ENCODE measurements around the gene ABI2. TPM values are rescaled to one million over a fixed set of nuclear protein-coding genes. Genes with fewer than 3 reads are reported as not detected.
"Not testable (repeated sequence)": the region's sequence is repeated elsewhere in the genome, so short reads cannot be mapped to it uniquely, and the experiment has no call there.

Gene ABI2
- polyA plus RNA-seq, 1 experiment = 42.5 TPM

DNA sequence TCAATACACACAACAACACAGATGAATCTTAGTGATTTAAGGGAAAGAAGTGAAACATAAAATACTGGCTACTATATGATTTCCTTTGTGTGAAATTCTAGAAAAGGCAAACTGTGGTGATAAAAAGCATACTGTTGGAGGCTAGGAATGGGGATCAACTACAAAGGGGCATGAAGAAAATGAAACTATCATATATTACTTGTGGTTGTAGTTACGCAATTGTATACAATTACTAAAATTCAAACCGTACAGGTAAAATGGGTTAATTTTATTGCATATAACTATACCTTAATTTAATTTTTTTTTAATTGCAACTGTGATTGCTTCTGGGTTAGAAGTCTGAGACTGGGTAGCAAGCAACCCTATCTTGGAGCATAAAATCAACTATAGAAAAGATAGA lies 41.7 kb upstream of the ABI2 start:
- no peaks in the 10 kb centered on the region for H3K27me3 ChIP-seq (ENCODE audit: control insufficient read depth, insufficient read depth, low read length)
- H3K9me3 ChIP-seq (ENCODE audit: control insufficient read depth, insufficient read depth, low read length) = no peaks in the 10 kb centered on the region
- POLR2A ChIA-PET = no interaction called here
- no peak overlapping the region for H3K27ac ChIP-seq (ENCODE audit: low read depth, low read length)
- no peak overlapping the region for H3K4me3 ChIP-seq (ENCODE audit: low read depth, low read length)
- CTCF ChIA-PET = no interaction called here
- DNase-seq (ENCODE audit: low read depth, low spot score) = no peak
- TF ChIP-seq, protein P1, sequence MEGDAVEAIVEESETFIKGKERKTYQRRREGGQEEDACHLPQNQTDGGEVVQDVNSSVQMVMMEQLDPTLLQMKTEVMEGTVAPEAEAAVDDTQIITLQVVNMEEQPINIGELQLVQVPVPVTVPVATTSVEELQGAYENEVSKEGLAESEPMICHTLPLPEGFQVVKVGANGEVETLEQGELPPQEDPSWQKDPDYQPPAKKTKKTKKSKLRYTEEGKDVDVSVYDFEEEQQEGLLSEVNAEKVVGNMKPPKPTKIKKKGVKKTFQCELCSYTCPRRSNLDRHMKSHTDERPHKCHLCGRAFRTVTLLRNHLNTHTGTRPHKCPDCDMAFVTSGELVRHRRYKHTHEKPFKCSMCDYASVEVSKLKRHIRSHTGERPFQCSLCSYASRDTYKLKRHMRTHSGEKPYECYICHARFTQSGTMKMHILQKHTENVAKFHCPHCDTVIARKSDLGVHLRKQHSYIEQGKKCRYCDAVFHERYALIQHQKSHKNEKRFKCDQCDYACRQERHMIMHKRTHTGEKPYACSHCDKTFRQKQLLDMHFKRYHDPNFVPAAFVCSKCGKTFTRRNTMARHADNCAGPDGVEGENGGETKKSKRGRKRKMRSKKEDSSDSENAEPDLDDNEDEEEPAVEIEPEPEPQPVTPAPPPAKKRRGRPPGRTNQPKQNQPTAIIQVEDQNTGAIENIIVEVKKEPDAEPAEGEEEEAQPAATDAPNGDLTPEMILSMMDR (IDR thresholded peaks at IDR 0.05; ENCODE audit: low read depth, low read length) = no peak

DNA sequence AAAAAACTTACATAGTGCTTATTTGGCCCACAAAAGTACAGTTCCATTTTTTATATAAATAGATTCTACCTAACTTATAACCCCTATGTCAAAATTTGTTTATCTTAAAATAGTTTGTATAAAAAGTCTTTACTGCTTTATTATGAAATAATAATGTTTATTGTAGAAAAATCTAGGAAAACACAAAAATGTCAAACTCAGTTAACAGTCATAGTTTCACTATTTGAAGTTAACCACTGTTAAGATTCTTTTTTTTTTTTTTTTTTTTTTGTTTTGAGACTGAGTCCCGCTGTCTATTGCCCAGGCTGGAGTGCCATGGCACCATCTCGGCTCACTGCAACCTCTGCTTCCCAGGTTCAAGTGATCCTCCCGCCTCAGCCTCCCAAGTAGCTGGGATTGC lies 26.5 kb upstream of the ABI2 start:
- CTCF ChIA-PET = interaction anchor here (0.9 to 1.4 kb wide), 2 partner anchors 152 to 514 kb away, joined by 3 read pairs; no protein-coding TSS in a partner anchor
- no peak overlapping the region for H3K27ac ChIP-seq (ENCODE audit: low read depth, low read length)
- H3K9me3 ChIP-seq (ENCODE audit: control insufficient read depth, insufficient read depth, low read length) = no peaks in the 10 kb centered on the region
- no peak for DNase-seq (ENCODE audit: low read depth, low spot score)
- H3K27me3 ChIP-seq (ENCODE audit: control insufficient read depth, insufficient read depth, low read length) = no peaks in the 10 kb centered on the region
- no peak overlapping the region for H3K4me3 ChIP-seq (ENCODE audit: low read depth, low read length)
- POLR2A ChIA-PET = interaction anchor here (0.6 kb wide), 1 partner anchor 808 kb away, joined by 3 read pairs; no protein-coding TSS in a partner anchor
- TF ChIP-seq, protein P1 (IDR thresholded peaks at IDR 0.05; ENCODE audit: low read depth, low read length) = no peak

DNA sequence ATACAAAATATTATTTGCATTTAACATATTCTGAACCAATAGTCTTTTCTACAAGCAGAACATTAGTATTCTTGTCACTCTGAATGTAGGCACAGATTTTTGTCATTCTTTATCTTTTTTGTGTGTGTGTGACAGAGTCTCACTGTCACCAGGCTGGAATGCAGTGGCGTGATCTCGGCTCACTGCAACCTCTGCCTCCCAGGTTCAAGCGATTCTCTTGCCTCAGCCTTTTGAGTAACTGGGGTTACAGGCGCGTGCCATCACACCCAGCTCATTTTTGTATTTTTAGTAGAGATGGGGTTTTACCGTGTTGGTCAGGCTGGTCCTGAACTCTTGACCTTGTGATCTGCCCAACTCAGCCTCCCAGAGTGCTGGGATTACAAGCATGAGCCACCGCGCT lies 25.6 kb upstream of the ABI2 start:
- H3K4me3 ChIP-seq (ENCODE audit: low read depth, low read length); H3K9me3 ChIP-seq (ENCODE audit: control insufficient read depth, insufficient read depth, low read length); H3K27me3 ChIP-seq (ENCODE audit: control insufficient read depth, insufficient read depth, low read length); CTCF ChIA-PET; DNase-seq (ENCODE audit: low read depth, low spot score); H3K27ac ChIP-seq (ENCODE audit: low read depth, low read length): not testable (repeated sequence)
- POLR2A ChIA-PET = interaction anchor here (0.6 kb wide), 1 partner anchor 113 kb away, joined by 4 read pairs; no protein-coding TSS in a partner anchor

DNA sequence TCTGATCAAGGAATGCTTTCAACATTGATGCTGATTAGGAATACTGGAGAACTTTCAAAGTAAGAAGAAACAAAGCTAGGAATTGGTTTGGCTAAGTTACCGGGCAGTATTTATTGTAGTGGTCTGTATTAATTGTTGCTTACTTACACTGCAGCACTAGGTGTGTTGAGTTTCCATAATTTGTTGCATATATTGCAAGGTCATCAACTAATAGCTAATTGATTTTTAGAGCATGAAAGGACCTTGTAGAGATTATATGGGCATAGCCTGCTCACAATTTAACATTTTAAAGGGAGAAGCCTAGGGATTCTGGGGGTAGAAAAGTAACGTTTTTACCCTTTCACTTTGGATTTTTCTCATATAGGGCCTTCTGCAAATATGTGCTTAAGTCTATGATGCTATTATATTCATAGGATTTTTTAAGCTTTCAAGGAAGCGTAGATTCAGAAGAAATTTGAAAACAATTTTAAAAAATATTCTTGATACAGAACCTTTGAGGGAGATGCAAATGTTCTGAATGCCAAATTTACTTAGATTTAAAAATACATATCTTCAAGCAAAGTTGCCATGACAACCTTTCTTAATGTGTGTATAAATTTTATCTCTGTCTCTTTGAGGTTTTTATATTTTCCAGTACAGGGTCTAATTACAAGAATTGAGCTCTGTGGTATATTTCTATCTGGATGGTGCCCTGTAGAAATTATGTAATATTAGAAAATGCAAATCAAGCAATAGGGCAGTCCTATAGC lies 17.3 kb upstream of the ABI2 start:
- TF ChIP-seq, protein P1 (IDR thresholded peaks at IDR 0.05; ENCODE audit: low read depth, low read length) = no peak
- no peak for DNase-seq (ENCODE audit: low read depth, low spot score)
- ChIA-PET CTCF (no interaction called here), POLR2A (no interaction called here)
- Histone ChIP-seq H3K27ac (ENCODE audit: low read depth, low read length) (no peak overlapping the region), H3K4me3 (ENCODE audit: low read depth, low read length) (no peak overlapping the region), H3K9me3 (ENCODE audit: control insufficient read depth, insufficient read depth, low read length) (no peaks in the 10 kb centered on the region), H3K27me3 (ENCODE audit: control insufficient read depth, insufficient read depth, low read length) (no peaks in the 10 kb centered on the region)

DNA sequence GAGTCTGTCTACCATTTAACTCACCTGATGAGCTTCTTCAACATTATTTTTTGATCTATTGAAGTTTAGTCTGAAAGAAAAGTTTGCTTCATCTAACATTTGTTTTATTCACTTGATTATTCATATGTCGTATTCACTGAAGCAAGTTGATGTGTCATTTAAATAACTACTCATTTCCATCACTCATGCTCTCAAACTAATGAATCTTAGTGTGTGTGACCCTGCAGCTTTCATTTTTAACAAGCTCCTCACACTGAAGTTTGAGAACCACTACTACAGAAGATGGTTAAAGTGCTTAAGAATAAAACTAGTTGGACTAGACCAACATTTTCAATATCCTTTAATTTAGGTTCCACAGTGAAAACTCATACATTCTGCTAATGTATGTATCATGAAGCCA lies 1.8 kb upstream of the ABI2 start:
- POLR2A ChIA-PET = no interaction called here
- CTCF ChIA-PET = no interaction called here
- TF ChIP-seq, protein P1 (IDR thresholded peaks at IDR 0.05; ENCODE audit: low read depth, low read length) = no peak

More for the DNA sequence above, 1.8 kb upstream of the ABI2 start:
- no peaks in the 10 kb centered on the region for H3K9me3 ChIP-seq (ENCODE audit: control insufficient read depth, insufficient read depth, low read length)
- no peaks in the 10 kb centered on the region for H3K27me3 ChIP-seq (ENCODE audit: control insufficient read depth, insufficient read depth, low read length)
- no peak overlapping the region for H3K4me3 ChIP-seq (ENCODE audit: low read depth, low read length)
- H3K27ac ChIP-seq (ENCODE audit: low read depth, low read length) = no peak overlapping the region
- no peak for DNase-seq (ENCODE audit: low read depth, low spot score)
